ENCODE measurements around the gene RDM1. TPM values are rescaled to one million over a fixed set of nuclear protein-coding genes. Genes with fewer than 3 reads are reported as not detected.
"Not testable (repeated sequence)": the region's sequence is repeated elsewhere in the genome, so short reads cannot be mapped to it uniquely, and the experiment has no call there.

RDM1 gene
- total RNA-seq, 2 donors from 2014 or later = not detected

- H3K9me3 ChIP-seq = no peaks in the 10 kb centered on the region
- H3K4me3 ChIP-seq = no peak within 1 kb of the TSS
Measured at GRCh38 chr17:35943537-35943936, 13.0 kb upstream of the RDM1 start, which contains the start of gene LYZL6. LYZL6 (minus strand) TSS chr17:35943713; CDS start chr17:35939356, 4,357 bp downstream.

GRCh38 chr17:35942588-35943186 is 12.1 kb upstream of the RDM1 start:
- Histone ChIP-seq H3K27me3 (no peaks in the 10 kb centered on the region), H3K4me3 (no peak overlapping the region), H3K36me3 (no peaks in the 10 kb centered on the region), H3K4me1 (no peaks in the 10 kb centered on the region), H3K9me3 (no peaks in the 10 kb centered on the region), H3K27ac (no peak overlapping the region)
- no peak for TF ChIP-seq CTCF (IDR thresholded peaks at IDR 0.05)
- no peak for DNase-seq (ENCODE audit: low spot score)

More at GRCh38 chr17:35943537-35943936, 13.0 kb upstream of the RDM1 start, which contains the start of gene LYZL6:
- H3K27me3 ChIP-seq = no peaks in the 10 kb centered on the region
- no peak for TF ChIP-seq CTCF (IDR thresholded peaks at IDR 0.05)
- H3K36me3 ChIP-seq = no peaks in the 10 kb centered on the region
- no peaks in the 10 kb centered on the region for H3K4me1 ChIP-seq
- no peak within 1 kb of the TSS for H3K27ac ChIP-seq
- DNase-seq (ENCODE audit: low spot score) = no peak

GRCh38 chr17:35938492-35938891 is 7.9 kb upstream of the RDM1 start:
- H3K36me3 ChIP-seq; H3K9me3 ChIP-seq; H3K27ac ChIP-seq; DNase-seq (ENCODE audit: low spot score); H3K4me1 ChIP-seq; H3K4me3 ChIP-seq; H3K27me3 ChIP-seq: not testable (repeated sequence)

GRCh38 chr17:35936063-35936462 is 5.5 kb upstream of the RDM1 start:
- Histone ChIP-seq H3K27ac (no peak overlapping the region), H3K4me3 (no peak overlapping the region), H3K9me3 (no peaks in the 10 kb centered on the region), H3K4me1 (peaks cover 0 to 12% of the 10 kb centered on the region in 2 donors), H3K27me3 (no peaks in the 10 kb centered on the region), H3K36me3 (no peaks in the 10 kb centered on the region)
- DNase-seq (ENCODE audit: low spot score) = no peak
- TF ChIP-seq CTCF (IDR thresholded peaks at IDR 0.05) = no peak

- Histone ChIP-seq H3K27ac (no peak overlapping the region), H3K4me1 (peaks cover 0 to 25% of the 10 kb centered on the region in 2 donors), H3K36me3 (no peaks in the 10 kb centered on the region), H3K9me3 (no peaks in the 10 kb centered on the region), H3K27me3 (no peaks in the 10 kb centered on the region), H3K4me3 (no peak overlapping the region)
- peak; percentile 61 for DNase-seq (ENCODE audit: low spot score)
- TF ChIP-seq CTCF (IDR thresholded peaks at IDR 0.05) = no peak
Measured at GRCh38 chr17:35934760-35935159, 4.2 kb upstream of the RDM1 start.

- H3K36me3 ChIP-seq = no peaks in the 10 kb centered on the region
- no peak overlapping the region for H3K4me3 ChIP-seq
- no peak for TF ChIP-seq CTCF (IDR thresholded peaks at IDR 0.05)
- DNase-seq (ENCODE audit: low spot score) = no peak
- H3K4me1 ChIP-seq = peaks cover 0 to 25% of the 10 kb centered on the region in 2 donors
- no peaks in the 10 kb centered on the region for H3K9me3 ChIP-seq
- no peak overlapping the region for H3K27ac ChIP-seq
- no peaks in the 10 kb centered on the region for H3K27me3 ChIP-seq
Measured at GRCh38 chr17:35932586-35932985, 2.0 kb upstream of the RDM1 start.
